Neural cell (in vitro differentiated cells): ENCODE measurements around the gene CTDSPL. TPM values are rescaled to one million over a fixed set of nuclear protein-coding genes. Genes with fewer than 3 reads are reported as not detected.

Experiments
- H2AFZ ChIP-seq: fragments of 200-600, 300-800 bp; sonication (generic), shearing (Covaris generic); 2 replicates; pipeline ENCODE4 v1.6.0; 2014; ENCODE audit warnings: low read depth, mild to moderate bottlenecking, antibody characterized with exemption, low read length, moderate library complexity
- H3F3A ChIP-seq: fragments of 200-600 bp; shearing (Covaris generic); 2 replicates; pipeline ENCODE4 v1.6.1; 2016; ENCODE audit warnings: mild to moderate bottlenecking, moderate library complexity, mixed read lengths, antibody characterized with exemption, low read length; ENCODE audit not compliant: insufficient read depth, poor library complexity, severe bottlenecking
- H3K27ac ChIP-seq: fragments of 200-600, 300-800 bp; sonication (generic), shearing (Covaris generic); 2 replicates; pipeline ENCODE4 v1.5.1; 2014; ENCODE audit warnings: mild to moderate bottlenecking, low read length, moderate library complexity
- H3K27me3 ChIP-seq: fragments of 300-800, 200-600 bp; sonication (generic), shearing (Covaris generic); 2 replicates; pipeline ENCODE4 v1.6.0; 2014; ENCODE audit warnings: mild to moderate bottlenecking, low read depth, low read length, moderate library complexity; ENCODE audit not compliant: insufficient read depth
- H3K36me3 ChIP-seq: fragments of 300-800, 200-600 bp; sonication (generic), shearing (Covaris generic); 2 replicates; pipeline ENCODE4 v1.5.1; 2014; ENCODE audit warnings: mild to moderate bottlenecking, antibody characterized with exemption, low read length, moderate library complexity; ENCODE audit not compliant: insufficient read depth
- H3K4me2 ChIP-seq: fragments of 300-800, 200-600 bp; sonication (generic), shearing (Covaris generic); 2 replicates; pipeline ENCODE4 v1.6.0; 2014; ENCODE audit warnings: mild to moderate bottlenecking, low read length
- H3K4me3 ChIP-seq: fragments of 300-800, 200-600 bp; sonication (generic), shearing (Covaris generic); 2 replicates; pipeline ENCODE4 v1.5.1; 2014; ENCODE audit warnings: mild to moderate bottlenecking, low read length, moderate library complexity
- H3K79me2 ChIP-seq: fragments of 200-600 bp; shearing (Covaris generic); replicated peaks from 2 replicates; pipeline ENCODE4 v1.6.0; 2014; ENCODE audit warnings: mild to moderate bottlenecking, low read length, moderate library complexity; ENCODE audit not compliant: insufficient read depth
- H3K9ac ChIP-seq: fragments of 300-800, 200-600 bp; sonication (generic), shearing (Covaris generic); 2 replicates; pipeline ENCODE4 v1.6.1; 2016; ENCODE audit warnings: mild to moderate bottlenecking, low read length, mixed read lengths
- H3K9me2 ChIP-seq: fragments of 200-600 bp; shearing (Covaris generic); 2 replicates; pipeline ENCODE4 v1.6.1; 2016; ENCODE audit warnings: mild to moderate bottlenecking, low read length, mixed read lengths; ENCODE audit not compliant: insufficient read depth
- H3K9me3 ChIP-seq: fragments of 200-600, 300-800 bp; sonication (generic), shearing (Covaris generic); 2 replicates; pipeline ENCODE4 v1.6.1; 2016; ENCODE audit warnings: mild to moderate bottlenecking, mixed run types, low read length, moderate library complexity, mixed read lengths
- H4K20me1 ChIP-seq: fragments of 200-600 bp; shearing (Covaris generic); 2 replicates; pipeline ENCODE4 v1.6.1; 2016; ENCODE audit warnings: mild to moderate bottlenecking, mixed run types; ENCODE audit not compliant: insufficient read depth
- CTCF ChIP-seq: fragments of 450-650 bp; IDR thresholded peaks from 2 replicates; pipeline ENCODE4 v1.5.1; 2014; ENCODE audit warnings: antibody characterized with exemption, mild to moderate bottlenecking, moderate library complexity; ENCODE audit not compliant: poor library complexity, severe bottlenecking
- EP300 ChIP-seq: fragments of 450-650 bp; conservative IDR thresholded peaks from 2 replicates; pipeline ENCODE4 v1.6.1; 2014; ENCODE audit warnings: antibody characterized with exemption, mild to moderate bottlenecking, moderate library complexity; ENCODE audit not compliant: poor library complexity, severe bottlenecking
- EZH2 ChIP-seq: fragments of 200-600, 300-800 bp; shearing (Covaris generic), sonication (generic); IDR thresholded peaks from 2 replicates; pipeline ENCODE4 v1.6.1; 2014; ENCODE audit warnings: antibody characterized with exemption, low read length, borderline replicate concordance, mild to moderate bottlenecking; ENCODE audit not compliant: insufficient read depth, poor library complexity, severe bottlenecking
- MXI1 ChIP-seq: fragments of 450-650 bp; conservative IDR thresholded peaks from 2 replicates; pipeline ENCODE4 v1.6.1; 2014; ENCODE audit warnings: antibody characterized with exemption, mild to moderate bottlenecking; ENCODE audit not compliant: poor library complexity, severe bottlenecking
- POLR2AphosphoS5 ChIP-seq: IDR thresholded peaks from 2 replicates; pipeline ENCODE4 v1.6.1; 2012
- RAD21 ChIP-seq: fragments of 450-650 bp; conservative IDR thresholded peaks from 2 replicates; pipeline ENCODE4 v1.6.1; 2014; ENCODE audit warnings: antibody characterized with exemption, mild to moderate bottlenecking, moderate library complexity
- REST ChIP-seq: IDR thresholded peaks from 2 replicates; pipeline ENCODE4 v1.6.1; 2012; ENCODE audit warnings: borderline replicate concordance
- SMC3 ChIP-seq: fragments of 450-650 bp; conservative IDR thresholded peaks from 2 replicates; pipeline ENCODE4 v1.6.1; 2014; ENCODE audit warnings: antibody characterized with exemption, mild to moderate bottlenecking, moderate library complexity; ENCODE audit not compliant: poor library complexity
- TAF1 ChIP-seq: IDR thresholded peaks from 2 replicates; pipeline ENCODE4 v1.6.1; 2012; ENCODE audit warnings: low read depth
- polyA plus RNA-seq: library from polyadenylated mRNA; depleted of rRNA; stranded (reverse); fragments of >200 nt; gene quantifications from 2 replicates; pipeline ENCODE4 v1.2.3, GENCODE V29; 2014

The CTDSPL gene
- polyA plus RNA-seq, 1 donor from 2014 or later, result 17.0 TPM

GRCh38 chr3:37903320-37903719, 41.6 kb downstream of the CTDSPL start:
- H4K20me1 ChIP-seq, result no peaks in the 10 kb centered on the region
- H3K27me3 ChIP-seq, result no peaks in the 10 kb centered on the region
- H3K4me3 ChIP-seq, result no peak overlapping the region
- H3K9me2 ChIP-seq, result no peaks in the 10 kb centered on the region
- no peak overlapping the region for H3K9ac ChIP-seq
- H3K79me2 ChIP-seq, result no peaks in the 10 kb centered on the region
- no peaks in the 10 kb centered on the region for H3F3A ChIP-seq
- H3K27ac ChIP-seq, result no peak overlapping the region
- H3K9me3 ChIP-seq, result no peaks in the 10 kb centered on the region
- H3K4me2 ChIP-seq, result no peak overlapping the region
- TF ChIP-seq CTCF (no peak), MXI1 (no peak), REST (no peak), TAF1 (no peak), EZH2 (no peak), SMC3 (no peak), EP300 (no peak), RAD21 (no peak), POLR2AphosphoS5 (no peak)
- no peak overlapping the region for H2AFZ ChIP-seq
- no peaks in the 10 kb centered on the region for H3K36me3 ChIP-seq

GRCh38 chr3:37903734-37904133, 42.1 kb downstream of the CTDSPL start:
- no peak overlapping the region for H3K9ac ChIP-seq
- no peaks in the 10 kb centered on the region for H4K20me1 ChIP-seq
- H2AFZ ChIP-seq, result no peak overlapping the region
- TF ChIP-seq POLR2AphosphoS5, result no peak
- no peak for TF ChIP-seq CTCF
- TF ChIP-seq EP300, result no peak
- TF ChIP-seq RAD21, result no peak
- H3K27ac ChIP-seq, result no peak overlapping the region
- H3K9me3 ChIP-seq, result no peaks in the 10 kb centered on the region
- H3K4me3 ChIP-seq, result no peak overlapping the region
- H3K79me2 ChIP-seq, result no peaks in the 10 kb centered on the region
- no peak overlapping the region for H3K4me2 ChIP-seq
- H3F3A ChIP-seq, result no peaks in the 10 kb centered on the region
- no peaks in the 10 kb centered on the region for H3K27me3 ChIP-seq
- H3K9me2 ChIP-seq, result no peaks in the 10 kb centered on the region
- no peaks in the 10 kb centered on the region for H3K36me3 ChIP-seq
